ENCODE results near the gene MINDY1.

The MINDY1 gene

GRCh38 chr1:150957666-150958065 is 49.0 kb downstream of the MINDY1 start:
- FAIRE-seq (no peak), DNase-seq (ENCODE audit: insufficient read length) (no peak)
- TF ChIP-seq POLR2A (IDR thresholded peaks at IDR 0.05; ENCODE audit: low read depth, low read length) (no peak), POLR2AphosphoS5 (IDR thresholded peaks at IDR 0.05; ENCODE audit: low read depth, low read length) (no peak), TAF1 (IDR thresholded peaks at IDR 0.05; ENCODE audit: borderline replicate concordance, low read depth, low read length) (no peak)

- no peak for TF ChIP-seq POLR2AphosphoS5 (IDR thresholded peaks at IDR 0.05; ENCODE audit: low read depth, low read length)
- no peak for TF ChIP-seq TAF1 (IDR thresholded peaks at IDR 0.05; ENCODE audit: borderline replicate concordance, low read depth, low read length)
- no peak for TF ChIP-seq POLR2A (IDR thresholded peaks at IDR 0.05; ENCODE audit: low read depth, low read length)
- DNase-seq (ENCODE audit: insufficient read length): no peak
- no peak for FAIRE-seq
These were observed 51.4 kb downstream of the MINDY1 start for GRCh38 chr1:150955280-150955679.

GRCh38 chr1:150954708-150955107 is 52.0 kb downstream of the MINDY1 start:
- DNase-seq (ENCODE audit: insufficient read length) (no peak), FAIRE-seq (no peak)
- TF ChIP-seq POLR2AphosphoS5 (IDR thresholded peaks at IDR 0.05; ENCODE audit: low read depth, low read length): no peak
- no peak for TF ChIP-seq TAF1 (IDR thresholded peaks at IDR 0.05; ENCODE audit: borderline replicate concordance, low read depth, low read length)
- TF ChIP-seq POLR2A (IDR thresholded peaks at IDR 0.05; ENCODE audit: low read depth, low read length): no peak

All from GM12892 (cell line).